ENCODE data around the gene NRBP1. TPM values are rescaled to one million over a fixed set of nuclear protein-coding genes. Genes with fewer than 3 reads are reported as not detected.

Gene NRBP1
- total RNA-seq, 4 donors from 2014 or later: 74.8 to 96.0 (median 85.8) TPM

- H3K27ac ChIP-seq (replicated peaks in 1 of 4): no peak overlapping the region
- no peak overlapping the region for H3K4me3 ChIP-seq
- TF ChIP-seq EP300 (IDR thresholded peaks at IDR 0.05) (no peak), POLR2AphosphoS5 (IDR thresholded peaks at IDR 0.05) (no peak), CTCF (IDR thresholded peaks at IDR 0.05) (no peak), POLR2A (IDR thresholded peaks at IDR 0.05; ENCODE audit: low read depth) (no peak)
- 92% methylated on average over 5 of the region's 5 CpGs for WGBS
- no peak for DNase-seq (ENCODE audit: extremely low spot score)
- H3K9me3 ChIP-seq: no peaks in the 10 kb centered on the region
- H3K27me3 ChIP-seq: no peaks in the 10 kb centered on the region
- H3K36me3 ChIP-seq: peaks cover 0 to 8% (median 0%) of the 10 kb centered on the region in 4 donors
- intact Hi-C loops (cut with DNase I): no loop called here
- H3K4me1 ChIP-seq: peaks cover 0 to 4% (median 2%) of the 10 kb centered on the region in 4 donors
Measured at GRCh38 chr2:27398962-27399361, 29.5 kb upstream of the NRBP1 start.

- intact Hi-C loops (cut with DNase I): no loop called here
- Histone ChIP-seq H3K4me1 (peaks cover 0 to 4% (median 2%) of the 10 kb centered on the region in 4 donors), H3K4me3 (no peak overlapping the region), H3K27me3 (no peaks in the 10 kb centered on the region), H3K36me3 (peaks cover 0 to 8% (median 4%) of the 10 kb centered on the region in 4 donors), H3K9me3 (no peaks in the 10 kb centered on the region), H3K27ac (replicated peaks in 1 of 4) (no peak overlapping the region)
- TF ChIP-seq CTCF (IDR thresholded peaks at IDR 0.05): no peak
- no peak for TF ChIP-seq POLR2AphosphoS5 (IDR thresholded peaks at IDR 0.05)
- TF ChIP-seq EP300 (IDR thresholded peaks at IDR 0.05): no peak
- TF ChIP-seq POLR2A (IDR thresholded peaks at IDR 0.05; ENCODE audit: low read depth): no peak
- DNase-seq (ENCODE audit: extremely low spot score): no peak
- 100% methylated on average over 2 of the region's 2 CpGs for whole genome bisulfite sequencing
Measured at GRCh38 chr2:27400348-27401135, 27.9 kb upstream of the NRBP1 start.

- 53% methylated on average over 16 of the region's 16 CpGs for WGBS
- no peak for DNase-seq (ENCODE audit: extremely low spot score)
- H3K27me3 ChIP-seq: no peaks in the 10 kb centered on the region
- intact Hi-C loops (cut with DNase I): loop anchor here (2.0 to 5.0 kb wide), 2 partner anchors 21 to 36 kb away; partner anchors contain the start of genes EIF2B4, NRBP1 and SNX17
- peak; percentile 49 to 63 (median 49) for TF ChIP-seq CTCF (IDR thresholded peaks at IDR 0.05)
- TF ChIP-seq POLR2A (IDR thresholded peaks at IDR 0.05; ENCODE audit: low read depth): no peak
- H3K4me3 ChIP-seq: peak overlapping the region; percentile 71 to 100 (median 91)
- H3K36me3 ChIP-seq: peaks cover 0 to 5% (median 4%) of the 10 kb centered on the region in 4 donors
- H3K27ac ChIP-seq (replicated peaks in 1 of 4): peak overlapping the region in 2 of 4 donors; percentile 42 to 84
- H3K4me1 ChIP-seq: peaks cover 26 to 39% (median 30%) of the 10 kb centered on the region in 4 donors
- H3K9me3 ChIP-seq: no peaks in the 10 kb centered on the region
Measured at GRCh38 chr2:27407798-27408491, 20.5 kb upstream of the NRBP1 start.

GRCh38 chr2:27408601-27409320 lies 19.7 kb upstream of the NRBP1 start:
- peak overlapping the region; percentile 84 to 91 (median 87) for H3K27ac ChIP-seq (replicated peaks in 1 of 4)
- peak overlapping the region; percentile 71 to 100 (median 91) for H3K4me3 ChIP-seq
- DNase-seq (ENCODE audit: extremely low spot score): no peak
- TF ChIP-seq CTCF (IDR thresholded peaks at IDR 0.05) (peak in 1 of 3 experiments; percentile 4), EP300 (IDR thresholded peaks at IDR 0.05) (no peak)
- no peaks in the 10 kb centered on the region for H3K9me3 ChIP-seq
- intact Hi-C loops (cut with DNase I): loop anchor here (2.0 to 5.0 kb wide), 2 partner anchors 20 to 36 kb away; partner anchors contain the start of genes EIF2B4, NRBP1 and SNX17
- peaks cover 0 to 5% (median 4%) of the 10 kb centered on the region in 4 donors for H3K36me3 ChIP-seq
- H3K27me3 ChIP-seq: no peaks in the 10 kb centered on the region
- under 1% methylated on average over 12 of the region's 33 CpGs for WGBS
- peaks cover 24 to 35% (median 29%) of the 10 kb centered on the region in 4 donors for H3K4me1 ChIP-seq

All from esophagus muscularis mucosa (tissue), 4 donors.